GM12873 (cell line): ENCODE data around the gene SF3B3.

Source experiments
- TF ChIP-seq, protein P1 (sequence below): IDR thresholded peaks from 2 replicates; pipeline ENCODE4 v1.5.1; 2012; ENCODE audit warnings: low read depth, mild to moderate bottlenecking, moderate library complexity, low read length, control low read depth; ENCODE audit not compliant: insufficient read depth; ENCODE audit errors: missing control alignments

The SF3B3 gene

GRCh38 chr16:70593544-70593943, 69.9 kb downstream of the SF3B3 start:
- TF ChIP-seq, protein P1, sequence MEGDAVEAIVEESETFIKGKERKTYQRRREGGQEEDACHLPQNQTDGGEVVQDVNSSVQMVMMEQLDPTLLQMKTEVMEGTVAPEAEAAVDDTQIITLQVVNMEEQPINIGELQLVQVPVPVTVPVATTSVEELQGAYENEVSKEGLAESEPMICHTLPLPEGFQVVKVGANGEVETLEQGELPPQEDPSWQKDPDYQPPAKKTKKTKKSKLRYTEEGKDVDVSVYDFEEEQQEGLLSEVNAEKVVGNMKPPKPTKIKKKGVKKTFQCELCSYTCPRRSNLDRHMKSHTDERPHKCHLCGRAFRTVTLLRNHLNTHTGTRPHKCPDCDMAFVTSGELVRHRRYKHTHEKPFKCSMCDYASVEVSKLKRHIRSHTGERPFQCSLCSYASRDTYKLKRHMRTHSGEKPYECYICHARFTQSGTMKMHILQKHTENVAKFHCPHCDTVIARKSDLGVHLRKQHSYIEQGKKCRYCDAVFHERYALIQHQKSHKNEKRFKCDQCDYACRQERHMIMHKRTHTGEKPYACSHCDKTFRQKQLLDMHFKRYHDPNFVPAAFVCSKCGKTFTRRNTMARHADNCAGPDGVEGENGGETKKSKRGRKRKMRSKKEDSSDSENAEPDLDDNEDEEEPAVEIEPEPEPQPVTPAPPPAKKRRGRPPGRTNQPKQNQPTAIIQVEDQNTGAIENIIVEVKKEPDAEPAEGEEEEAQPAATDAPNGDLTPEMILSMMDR = no peak

- TF ChIP-seq, protein P1 = no peak
These were observed 71.0 kb downstream of the SF3B3 start for GRCh38 chr16:70594569-70594968.

GRCh38 chr16:70597135-70597835, 73.7 kb downstream of the SF3B3 start:
- TF ChIP-seq, protein P1 = no peak

GRCh38 chr16:70598937-70599503, 75.4 kb downstream of the SF3B3 start:
- TF ChIP-seq, protein P1 = no peak

DNA sequence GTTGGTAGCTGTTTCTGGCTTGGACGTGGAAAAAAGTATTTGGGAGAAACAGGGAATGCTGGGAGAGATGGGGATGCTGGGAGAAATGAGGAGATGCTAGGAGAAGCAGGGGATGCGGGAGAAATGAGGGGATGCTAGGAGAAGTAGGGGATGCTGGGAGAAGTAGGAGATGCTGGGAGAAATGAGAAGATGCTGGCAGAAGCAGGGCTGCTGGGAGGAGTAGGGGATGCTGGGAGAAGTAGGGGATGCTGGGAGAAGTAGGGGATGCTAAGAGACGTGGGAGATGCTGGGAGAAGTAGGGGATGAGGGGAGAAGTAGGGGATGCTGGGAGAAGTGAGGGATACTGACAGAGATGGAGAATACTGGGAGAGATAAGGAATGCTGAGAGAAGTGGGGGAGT, 77.1 kb downstream of the SF3B3 start:
- TF ChIP-seq, protein P1 = no peak

- TF ChIP-seq, protein P1 = no peak
These were observed 78.3 kb downstream of the SF3B3 start for GRCh38 chr16:70601576-70602575.

DNA sequence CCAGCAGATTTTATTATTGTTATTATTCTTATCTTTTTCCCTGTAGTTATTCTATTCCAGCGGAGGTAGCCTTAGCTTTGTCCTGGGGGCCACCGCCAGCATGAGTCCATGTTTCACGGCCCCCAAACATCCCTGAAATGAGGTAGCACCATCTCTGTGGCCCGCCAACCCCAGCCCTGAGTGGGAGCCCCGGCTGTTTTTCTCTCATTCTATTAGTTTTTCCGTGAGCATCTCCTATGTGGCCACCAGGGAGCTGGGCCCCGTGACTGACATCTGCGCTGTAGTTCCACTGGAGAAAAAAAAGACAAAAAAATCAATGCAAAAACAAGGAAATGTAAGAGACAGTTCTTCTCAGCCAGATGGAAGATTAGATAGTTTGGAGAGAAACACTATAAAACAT, 79.2 kb downstream of the SF3B3 start:
- TF ChIP-seq, protein P1 = no peak
